Breast epithelium (tissue), 4 donors: ENCODE measurements around the gene POLDIP3. TPM values are rescaled to one million over a fixed set of nuclear protein-coding genes. Genes with fewer than 3 reads are reported as not detected.
"Not testable (repeated sequence)": the region's sequence is repeated elsewhere in the genome, so short reads cannot be mapped to it uniquely, and the experiment has no call there.

Source experiments
- DNase-seq, 2 donors: peaks; one replicate each; pipeline ENCODE4 v3.0.0-alpha.2; 2019; ENCODE audit warnings: low spot score in 2 of 2
- H3K27ac ChIP-seq, 2 donors: fragments of 200-600 bp; sonication (generic) in 1 of 2; one replicate each; pipeline ENCODE4 v1.5.1; 2016 to 2019; ENCODE audit warnings: mild to moderate bottlenecking in 1 of 2
- H3K27me3 ChIP-seq, 2 donors: fragments of 200-600 bp; sonication (generic) in 1 of 2; one replicate each; pipeline versions ENCODE4 v1.5.1 to v1.6.0; 2017 to 2019; ENCODE audit warnings: control low read depth in 1 of 2, mild to moderate bottlenecking in 1 of 2
- H3K36me3 ChIP-seq: fragments of 200-600 bp; one replicate; pipeline ENCODE4 v1.5.1; 2019
- H3K4me1 ChIP-seq, 2 donors: fragments of 200-600 bp; sonication (generic); one replicate each; pipeline ENCODE4 v1.5.1; 2016 to 2019; ENCODE audit warnings: control low read depth in 1 of 2
- H3K4me3 ChIP-seq, 3 donors: fragments of 200-600 bp; sonication (generic); 1 replicate in 2 of 3; 2 replicates in 1 of 3; pipeline ENCODE4 v1.5.1; 2016 to 2019; ENCODE audit warnings: mild to moderate bottlenecking in 3 of 3, moderate library complexity in 2 of 3
- H3K9me3 ChIP-seq, 2 donors: fragments of 200-600 bp; sonication (generic) in 1 of 2; one replicate each; pipeline ENCODE4 v1.5.1; 2016 to 2019; ENCODE audit warnings: control low read depth in 1 of 2
- CTCF ChIP-seq, 3 donors: fragments of 450-650 bp; IDR thresholded peaks; one replicate each; pipeline ENCODE4 v1.5.1; 2016 to 2017; ENCODE audit warnings: antibody characterized with exemption in 3 of 3, mild to moderate bottlenecking in 3 of 3, moderate library complexity in 3 of 3
- POLR2A ChIP-seq: fragments of 450-650 bp; IDR thresholded peaks from one replicate; pipeline ENCODE4 v1.6.1; 2016; ENCODE audit warnings: antibody characterized with exemption, mild to moderate bottlenecking, moderate library complexity
- POLR2AphosphoS5 ChIP-seq, 3 donors: sonication (generic); formaldehyde crosslinking; IDR thresholded peaks; one replicate each; pipeline ENCODE4 v1.6.1; 2017; ENCODE audit warnings: antibody characterized with exemption in 3 of 3
- intact Hi-C: fragments of 100-400 bp; cut with DNase I; formaldehyde crosslinking; loops from one replicate; pipeline ENCODE4 v1.15.1; 2023; ENCODE audit warnings: low total_unique reads
- total RNA-seq, 3 donors: library from RNA; depleted of rRNA; stranded (reverse); fragments of >200 nt; gene quantifications; one replicate each; pipeline ENCODE4 v1.1.0, GENCODE V29; 2016

The POLDIP3 gene
- total RNA-seq, 3 donors from 2014 or later, result 33.1 to 52.8 (median 38.3) TPM

- no peaks in the 10 kb centered on the region for H3K27me3 ChIP-seq
- H3K4me3 ChIP-seq, result no peak overlapping the region
- no peak for DNase-seq
- no peaks in the 10 kb centered on the region for H3K4me1 ChIP-seq
- H3K27ac ChIP-seq, result peak overlapping the region; percentile 79 to 92
- no peaks in the 10 kb centered on the region for H3K36me3 ChIP-seq
- intact Hi-C loops, result no loop called here
- no peaks in the 10 kb centered on the region for H3K9me3 ChIP-seq
- no peak for TF ChIP-seq CTCF (IDR thresholded peaks at IDR 0.05)
- no peak for TF ChIP-seq POLR2AphosphoS5 (IDR thresholded peaks at IDR 0.05)
- TF ChIP-seq POLR2A, result no peak
These were observed 78.5 kb downstream of the POLDIP3 start for GRCh38 chr22:42536166-42536565.

GRCh38 chr22:42535082-42535731, 79.5 kb downstream of the POLDIP3 start:
- H3K4me1 ChIP-seq, H3K36me3 ChIP-seq, H3K4me3 ChIP-seq, intact Hi-C loops, DNase-seq, H3K9me3 ChIP-seq, H3K27me3 ChIP-seq, H3K27ac ChIP-seq: not testable (repeated sequence)

Other genes starting within 250 kb of the POLDIP3 start
- gene NFAM1, start 182.5 kb downstream of the POLDIP3 start, total RNA-seq, result 1 to 10 TPM in 2 of 3 donors, under 1 TPM in 1; 0.66 to 4.3 (median 1.5) TPM
- gene RRP7A, start 95.1 kb downstream of the POLDIP3 start, total RNA-seq, result 10 to 100 TPM; 19.0 to 31.8 (median 25.6) TPM
- gene SERHL2, start 60.9 kb downstream of the POLDIP3 start, total RNA-seq, result 10 to 100 TPM in 2 of 3 donors, 1 to 10 TPM in 1; 1.3 to 64.2 (median 16.7) TPM
- under 1 TPM in 1 of 3 donors, not detected in 2; 0.73 TPM for gene ATP5MGL, start 25.7 kb upstream of the POLDIP3 start, total RNA-seq
- gene CYB5R3, start 34.5 kb upstream of the POLDIP3 start, total RNA-seq, result 100 to 1,000 TPM in 1 of 3 donors, 10 to 100 TPM in 2; 56.5 to 248 (median 87.5) TPM
- 10 to 100 TPM in 2 of 3 donors, 1 to 10 TPM in 1; 6.6 to 32.8 (median 22.9) TPM for gene A4GALT, start 106.0 kb upstream of the POLDIP3 start, total RNA-seq
- gene ARFGAP3, start 242.4 kb upstream of the POLDIP3 start, total RNA-seq, result 10 to 100 TPM; 51.2 to 90.7 (median 70.8) TPM